AG10803 (cell line): ENCODE results near the gene DGKQ.

Experiments used
- DNase-seq: peaks from one replicate; pipeline ENCODE4 v3.0.0; 2010; ENCODE audit warnings: low read depth
- H3K4me3 ChIP-seq: 2 replicates; pipeline ENCODE4 v1.5.1; 2011; ENCODE audit warnings: mild to moderate bottlenecking, low read length, control low read depth
- CTCF ChIP-seq: conservative IDR thresholded peaks from 2 replicates; pipeline ENCODE4 v1.5.1; 2011; ENCODE audit warnings: mild to moderate bottlenecking, low read length, control low read depth, inconsistent platforms

Gene DGKQ

GRCh38 chr4:915041-915474, 58.3 kb downstream of the DGKQ start:
- no peak overlapping the region for H3K4me3 ChIP-seq
- no peak for DNase-seq
- no peak for TF ChIP-seq CTCF

DNA sequence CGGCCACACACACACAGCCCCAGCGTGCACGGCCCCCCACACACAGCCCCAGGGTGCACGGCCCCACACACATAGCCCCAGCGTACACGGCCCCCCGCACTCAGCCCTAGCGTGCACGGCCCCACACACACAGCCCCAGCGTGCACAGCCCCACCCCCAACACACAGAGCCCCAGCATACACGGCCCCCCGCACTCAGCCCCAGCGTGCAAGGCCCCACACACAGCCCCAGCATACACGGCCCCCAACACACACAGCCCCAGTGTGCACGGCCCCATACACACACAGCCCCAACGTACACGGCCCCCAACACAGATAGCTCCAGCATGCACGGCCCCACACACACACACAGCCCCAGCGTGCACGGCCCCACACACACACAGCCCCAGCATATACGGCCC, 58.8 kb downstream of the DGKQ start:
- no peak for TF ChIP-seq CTCF
- DNase-seq = no peak
- H3K4me3 ChIP-seq = no peak overlapping the region

GRCh38 chr4:913280-913618, 60.1 kb downstream of the DGKQ start:
- no peak overlapping the region for H3K4me3 ChIP-seq
- no peak for TF ChIP-seq CTCF
- no peak for DNase-seq

DNA sequence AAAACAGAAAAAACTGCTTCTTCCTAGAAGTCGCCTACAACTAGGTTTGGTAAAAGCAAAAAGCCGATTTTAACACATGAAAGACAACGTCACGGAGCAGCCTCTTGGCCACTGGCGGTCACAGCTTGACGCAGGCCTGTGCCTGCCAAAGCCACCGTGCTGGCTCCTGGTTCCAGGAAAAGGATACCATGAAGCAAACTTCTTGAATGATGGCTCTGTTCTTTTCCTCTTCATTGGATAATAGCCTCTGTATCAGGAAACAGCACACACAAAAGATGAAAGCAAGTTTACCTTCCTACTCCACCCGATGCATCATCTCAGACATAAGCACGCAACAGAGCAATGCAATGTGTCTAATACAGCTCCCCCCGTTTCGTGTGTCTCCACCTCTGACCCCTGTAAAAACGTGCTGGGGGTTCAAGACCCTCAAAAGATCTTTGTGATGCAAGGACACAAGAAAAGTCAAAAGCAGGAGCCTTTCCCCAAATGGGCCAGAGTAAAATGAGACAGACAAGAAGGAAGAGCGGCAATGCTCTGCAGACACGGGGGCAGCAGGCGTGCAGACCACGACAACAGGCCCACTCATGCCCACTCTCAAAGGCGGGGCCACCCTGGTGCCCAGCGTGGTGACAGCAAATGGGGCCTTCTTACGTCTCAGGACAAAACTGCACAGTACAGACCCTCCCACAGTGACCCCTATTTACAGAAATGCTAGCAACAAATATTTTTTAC, 60.7 kb downstream of the DGKQ start:
- H3K4me3 ChIP-seq = no peak overlapping the region
- no peak for DNase-seq
- TF ChIP-seq CTCF = no peak

GRCh38 chr4:911871-912490, 61.4 kb downstream of the DGKQ start:
- no peak for TF ChIP-seq CTCF
- H3K4me3 ChIP-seq = no peak overlapping the region
- DNase-seq = no peak

GRCh38 chr4:911221-911751, 62.1 kb downstream of the DGKQ start:
- TF ChIP-seq CTCF = no peak
- H3K4me3 ChIP-seq = no peak overlapping the region

More at GRCh38 chr4:911221-911751, 62.1 kb downstream of the DGKQ start:
- DNase-seq = no peak
